AG09309 (cell line): ENCODE data around the gene OR8U1.

Experiments
- DNase-seq: peaks from one replicate; pipeline ENCODE4 v3.0.0-alpha.2; 2010; ENCODE audit warnings: low read depth
- H3K4me3 ChIP-seq: 2 replicates; pipeline ENCODE4 v1.5.1; 2011; ENCODE audit warnings: mild to moderate bottlenecking, low read depth, low read length, moderate library complexity; ENCODE audit not compliant: control insufficient read depth
- CTCF ChIP-seq: IDR thresholded peaks from 2 replicates; pipeline ENCODE4 v1.5.1; 2011; ENCODE audit warnings: mild to moderate bottlenecking, low read depth, low read length, inconsistent platforms; ENCODE audit not compliant: insufficient read depth, control insufficient read depth; ENCODE audit errors: missing control alignments

The OR8U1 gene

GRCh38 chr11:56375324-56375723 is at the start of gene OR8U1:
TSS of gene OR8U1 (plus strand) at chr11:56375624. CDS start at chr11:56375624, 0 bp downstream.
- no peak for TF ChIP-seq CTCF
- no peak for DNase-seq
- no peak within 1 kb of the TSS for H3K4me3 ChIP-seq

- DNase-seq, result no peak
- H3K4me3 ChIP-seq, result no peak overlapping the region
- TF ChIP-seq CTCF, result no peak
Observed at GRCh38 chr11:56331861-56332491, 43.4 kb upstream of the OR8U1 start.

- no peak overlapping the region for H3K4me3 ChIP-seq
- DNase-seq, result no peak
- no peak for TF ChIP-seq CTCF
Observed at GRCh38 chr11:56333156-56333555, 42.3 kb upstream of the OR8U1 start.

GRCh38 chr11:56340289-56340688 is 35.1 kb upstream of the OR8U1 start:
- no peak for TF ChIP-seq CTCF
- DNase-seq, result no peak
- no peak overlapping the region for H3K4me3 ChIP-seq

GRCh38 chr11:56345739-56346138 is 29.7 kb upstream of the OR8U1 start, which contains the start of gene OR8K1:
TSS of gene OR8K1 (plus strand) at chr11:56346039. CDS start at chr11:56346039, 0 bp downstream.
- no peak for DNase-seq
- TF ChIP-seq CTCF, result no peak
- no peak within 1 kb of the TSS for H3K4me3 ChIP-seq

- no peak for TF ChIP-seq CTCF
- H3K4me3 ChIP-seq, result no peak within 1 kb of the TSS
- DNase-seq, result no peak
Observed at GRCh38 chr11:56353991-56354390, 21.4 kb upstream of the OR8U1 start, which contains the start of gene OR8J1. TSS of gene OR8J1 (plus strand) at chr11:56354291. CDS start at chr11:56360247, 5,956 bp downstream.
